Left ventricle myocardium superior (tissue), 1 donor: ENCODE data around the gene ZBTB16. TPM values are rescaled to one million over a fixed set of nuclear protein-coding genes. Genes with fewer than 3 reads are reported as not detected.

ENCODE experiments used
- ATAC-seq: fragments of 200-7000 bp; cut with Tn5 transposase; one replicate; pipeline ENCODE4 v1.9.1; 2020; ENCODE audit warnings: mild to moderate bottlenecking, moderate library complexity
- DNase-seq: peaks from one replicate; pipeline ENCODE4 v3.0.0-alpha.2; 2020
- intact Hi-C: fragments of 100-400 bp; cut with micrococcal nuclease; formaldehyde crosslinking; loops from one replicate; pipeline ENCODE4 v1.11.0; 2022
- total RNA-seq: library from RNA; stranded (reverse); fragmentation: NEBNext Ultra II Directional; extraction: Animal tissue kit (Norgen Biotek cat#: 25700); gene quantifications from one replicate; pipeline ENCODE4 v1.2.1, GENCODE V29; 2021
- donor health status: DM: no; HTN: yes; CAD: no; lungs with severe emphysema.

The ZBTB16 gene
- total RNA-seq, 1 donor from 2014 or later: 67.3 TPM

GRCh38 chr11:114092953-114093352 lies 33.4 kb downstream of the ZBTB16 start:
- ATAC-seq: no peak
- intact Hi-C loops: no loop called here
- DNase-seq: no peak

GRCh38 chr11:114094516-114094915 lies 35.0 kb downstream of the ZBTB16 start:
- no peak for ATAC-seq
- intact Hi-C loops: no loop called here
- DNase-seq: no peak

- intact Hi-C loops: no loop called here
- ATAC-seq (no peak), DNase-seq (no peak)
Measured at GRCh38 chr11:114095899-114096298, 36.4 kb downstream of the ZBTB16 start.

GRCh38 chr11:114097832-114098231 lies 38.3 kb downstream of the ZBTB16 start:
- ATAC-seq (no peak), DNase-seq (no peak)
- intact Hi-C loops: no loop called here

GRCh38 chr11:114098927-114099326 lies 39.4 kb downstream of the ZBTB16 start:
- ATAC-seq: no peak
- DNase-seq: no peak
- intact Hi-C loops: no loop called here

GRCh38 chr11:114099392-114100178 lies 40.1 kb downstream of the ZBTB16 start:
- ATAC-seq (peak; percentile 11), DNase-seq (no peak)
- intact Hi-C loops: no loop called here

GRCh38 chr11:114102993-114103896 lies 43.7 kb downstream of the ZBTB16 start:
- ATAC-seq (no peak), DNase-seq (no peak)
- intact Hi-C loops: no loop called here

GRCh38 chr11:114105611-114106010 lies 46.1 kb downstream of the ZBTB16 start:
- no peak for ATAC-seq
- intact Hi-C loops: no loop called here
- DNase-seq: no peak

- no peak for ATAC-seq
- intact Hi-C loops: no loop called here
- no peak for DNase-seq
Measured at GRCh38 chr11:114106047-114106446, 46.5 kb downstream of the ZBTB16 start.

- intact Hi-C loops: no loop called here
- DNase-seq (no peak), ATAC-seq (no peak)
Measured at GRCh38 chr11:114106986-114107385, 47.5 kb downstream of the ZBTB16 start.

GRCh38 chr11:114108501-114109205 lies 49.1 kb downstream of the ZBTB16 start:
- intact Hi-C loops: no loop called here
- ATAC-seq: no peak
- DNase-seq: no peak

GRCh38 chr11:114109206-114110090 lies 49.9 kb downstream of the ZBTB16 start:
- DNase-seq: no peak
- intact Hi-C loops: no loop called here
- ATAC-seq: peak; percentile 19

- intact Hi-C loops: no loop called here
- ATAC-seq: peak; percentile 8
Measured at GRCh38 chr11:114110123-114110522, 50.6 kb downstream of the ZBTB16 start.

GRCh38 chr11:114110952-114111947 lies 51.7 kb downstream of the ZBTB16 start:
- no peak for DNase-seq
- intact Hi-C loops: no loop called here
- peak; percentile 52 for ATAC-seq

More at GRCh38 chr11:114110123-114110522, 50.6 kb downstream of the ZBTB16 start:
- DNase-seq: no peak

- intact Hi-C loops: no loop called here
- ATAC-seq: peak; percentile 8
- no peak for DNase-seq
Measured at GRCh38 chr11:114115451-114115928, 56.0 kb downstream of the ZBTB16 start.

- no peak for ATAC-seq
- intact Hi-C loops: no loop called here
- DNase-seq: no peak
Measured at GRCh38 chr11:114116357-114116756, 56.8 kb downstream of the ZBTB16 start.

- intact Hi-C loops: no loop called here
- ATAC-seq: no peak
Measured at GRCh38 chr11:114116800-114117199, 57.3 kb downstream of the ZBTB16 start.

More at GRCh38 chr11:114116800-114117199, 57.3 kb downstream of the ZBTB16 start:
- DNase-seq: no peak
